Activated T-cell treated with anti-CD3 and anti-CD28 coated beads for 48 hours (primary cell): ENCODE measurements around the gene KRTAP5-7.

Experiments used
- DNase-seq: peaks from one replicate; pipeline ENCODE4 v3.0.0-alpha.2; 2020; ENCODE audit warnings: low read depth

Gene KRTAP5-7

DNA sequence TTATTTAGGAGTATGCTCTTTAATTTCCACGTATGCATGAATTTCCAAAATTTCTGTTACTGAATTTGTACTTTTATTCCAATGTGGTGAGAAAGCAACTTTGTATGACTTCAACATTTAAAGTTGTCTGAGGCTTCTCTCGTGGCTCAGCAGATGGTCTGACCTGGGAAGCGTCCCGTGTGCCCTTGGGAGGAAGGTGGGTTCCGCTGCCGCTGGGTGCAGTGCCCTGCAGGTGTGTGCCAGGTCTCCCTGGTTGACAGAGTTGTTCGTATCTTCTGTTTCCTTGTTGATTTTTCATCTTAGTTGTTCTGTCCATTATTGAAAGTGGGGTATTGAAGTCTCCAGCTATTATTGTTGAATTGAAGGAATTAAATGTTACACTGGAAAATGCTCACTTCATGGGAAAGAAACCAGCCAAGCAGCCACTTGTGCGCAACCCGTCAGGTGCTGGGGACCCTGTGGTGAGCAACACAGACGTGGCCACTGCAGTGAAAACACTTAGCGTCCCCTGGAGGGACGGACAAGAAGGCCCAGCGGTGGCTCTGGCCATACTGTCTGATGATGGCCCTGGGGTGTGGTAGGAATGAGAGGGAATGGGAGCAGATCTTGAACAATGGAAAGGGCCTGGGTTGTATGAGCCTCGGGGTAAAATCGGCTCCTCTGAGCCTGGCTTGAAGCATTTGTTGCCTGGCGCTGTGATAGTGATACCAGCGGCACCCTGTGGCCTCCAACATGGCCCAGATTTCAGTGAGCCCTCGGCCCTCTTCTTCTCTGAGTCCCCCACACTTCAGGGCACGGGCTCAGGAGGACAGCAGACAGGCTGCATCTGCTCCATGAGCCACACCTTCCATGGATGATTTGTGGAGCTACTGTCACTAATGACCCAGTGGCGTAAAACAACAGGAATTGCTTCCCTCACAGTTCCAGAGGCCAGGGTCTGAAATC is 31.5 kb upstream of the KRTAP5-7 start:
- no peak for DNase-seq

- no peak for DNase-seq
Measured at GRCh38 chr11:71496421-71496820, 30.6 kb upstream of the KRTAP5-7 start.

GRCh38 chr11:71498091-71498490 is 29.0 kb upstream of the KRTAP5-7 start:
- DNase-seq, result no peak

DNA sequence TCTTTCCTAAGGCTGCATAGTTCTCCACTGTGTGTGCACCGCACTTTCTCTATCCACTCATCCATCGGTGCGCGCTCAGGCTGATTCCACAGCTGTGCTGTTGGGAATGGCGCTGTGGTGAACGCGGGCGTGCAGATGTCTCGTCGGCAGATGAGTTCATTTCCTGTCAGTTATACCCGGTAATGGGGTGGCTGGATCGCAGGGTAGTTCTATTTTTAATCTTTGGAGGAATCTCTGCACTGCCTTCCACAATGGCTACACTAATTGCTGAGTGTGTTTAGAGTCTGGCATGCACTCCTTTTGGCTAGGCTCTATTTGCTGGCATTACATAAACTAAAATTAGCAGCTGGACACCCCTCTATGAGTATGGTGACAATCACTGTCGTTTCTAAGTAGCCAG is 27.9 kb upstream of the KRTAP5-7 start:
- no peak for DNase-seq

DNA sequence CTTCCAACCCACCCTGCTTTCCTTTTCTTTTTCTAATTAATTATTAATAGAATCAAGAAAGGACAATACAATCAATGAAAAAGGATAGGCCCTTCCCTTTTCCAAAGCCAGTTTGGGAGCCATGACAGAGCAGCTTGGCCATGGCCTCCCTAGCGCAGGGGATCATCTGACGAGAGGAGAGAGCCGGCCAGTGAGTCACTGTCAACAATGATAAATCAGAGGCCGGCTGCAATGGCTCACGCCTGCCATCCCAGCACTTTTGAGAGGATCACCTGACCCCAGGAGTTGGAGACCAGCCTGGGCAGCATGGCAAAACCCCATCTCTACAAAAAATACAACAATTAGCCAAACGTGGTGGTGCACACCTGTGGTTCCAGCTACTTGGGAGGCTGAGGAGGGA is 27.5 kb upstream of the KRTAP5-7 start:
- no peak for DNase-seq

DNA sequence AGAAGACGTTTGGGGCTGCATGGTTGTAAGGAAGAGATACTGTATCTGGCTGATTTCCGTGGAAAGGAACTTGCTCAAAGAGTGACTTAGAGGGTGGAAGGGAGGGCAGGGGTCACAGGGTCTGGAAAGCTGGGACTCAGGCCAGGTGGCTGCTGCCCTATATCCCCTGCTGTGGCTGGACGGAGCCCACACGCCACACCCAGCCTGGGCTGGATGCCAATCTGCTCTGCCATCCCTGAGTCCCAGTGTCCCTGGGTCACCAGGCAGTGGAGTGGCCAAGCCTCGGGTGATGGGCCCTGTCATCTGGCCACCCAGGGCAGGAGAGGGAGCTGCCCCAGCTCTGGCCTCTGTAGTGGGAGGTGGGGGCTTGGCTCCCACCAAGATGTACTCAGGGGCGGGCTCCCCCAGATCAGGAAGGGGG is 26.5 kb upstream of the KRTAP5-7 start:
- no peak for DNase-seq

DNA sequence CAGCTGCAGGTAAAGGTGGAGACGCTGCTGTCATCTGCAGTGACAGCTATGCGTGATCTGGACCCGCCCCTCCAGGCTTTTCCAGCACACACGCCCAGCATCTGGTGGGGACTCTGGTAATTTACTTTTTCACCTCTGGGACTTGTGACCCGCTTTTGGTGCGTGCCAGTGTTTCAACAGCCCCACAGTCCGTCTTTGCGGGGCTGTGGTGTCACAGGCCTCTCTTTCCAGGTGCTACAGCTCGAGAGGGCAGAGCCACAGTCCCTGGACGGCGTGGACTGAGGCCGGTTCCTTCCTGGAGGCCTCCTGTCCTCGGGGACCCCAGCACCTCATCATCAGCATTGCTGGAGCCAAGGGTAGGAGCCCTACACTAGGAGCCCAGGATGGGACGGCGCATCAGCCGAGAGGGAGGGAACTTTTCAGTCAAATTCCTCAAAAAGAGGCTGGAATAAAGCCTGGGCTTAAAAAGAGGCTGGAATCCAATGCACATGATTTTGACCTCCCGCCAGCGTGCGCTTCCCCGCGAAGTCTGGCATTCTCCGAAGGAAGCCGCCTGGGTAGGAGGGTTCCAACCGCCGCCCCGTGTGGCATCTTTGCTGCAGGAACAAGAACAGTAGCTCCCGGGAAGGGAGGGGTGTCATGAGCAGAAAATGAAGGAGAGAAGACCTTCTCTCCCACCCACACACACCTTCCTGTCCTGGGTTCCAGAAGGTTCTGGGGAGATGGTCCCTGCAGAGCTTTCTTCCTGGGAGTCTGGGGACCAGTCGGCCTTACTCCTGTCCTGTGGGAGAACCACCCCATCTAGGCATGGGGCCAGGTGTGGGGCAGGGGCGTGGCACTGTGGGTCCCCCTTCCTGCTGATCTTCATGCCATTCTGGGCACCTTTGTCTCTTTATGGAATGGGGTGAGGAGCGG is 25.7 kb upstream of the KRTAP5-7 start:
- DNase-seq, result no peak

DNA sequence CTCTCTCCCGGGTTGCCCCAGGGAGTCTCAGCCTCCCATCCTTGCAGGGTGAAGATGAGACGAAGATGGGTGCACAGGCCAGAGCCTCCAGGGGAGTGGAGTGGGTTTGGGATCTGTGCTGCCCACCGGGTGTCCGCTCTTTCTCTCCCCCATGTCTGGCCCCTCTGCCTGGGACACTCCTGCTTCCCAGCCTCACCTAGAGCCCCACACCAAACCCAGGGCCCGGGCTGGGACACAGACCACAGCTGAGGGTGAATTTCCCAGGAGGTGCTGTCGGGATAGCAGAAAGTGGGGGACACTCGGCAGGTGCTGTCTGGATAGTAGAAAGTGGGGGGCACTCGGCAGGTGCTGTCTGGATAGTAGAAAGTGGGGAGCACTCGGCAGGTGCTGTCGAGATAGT is 25.0 kb upstream of the KRTAP5-7 start:
- no peak for DNase-seq

DNA sequence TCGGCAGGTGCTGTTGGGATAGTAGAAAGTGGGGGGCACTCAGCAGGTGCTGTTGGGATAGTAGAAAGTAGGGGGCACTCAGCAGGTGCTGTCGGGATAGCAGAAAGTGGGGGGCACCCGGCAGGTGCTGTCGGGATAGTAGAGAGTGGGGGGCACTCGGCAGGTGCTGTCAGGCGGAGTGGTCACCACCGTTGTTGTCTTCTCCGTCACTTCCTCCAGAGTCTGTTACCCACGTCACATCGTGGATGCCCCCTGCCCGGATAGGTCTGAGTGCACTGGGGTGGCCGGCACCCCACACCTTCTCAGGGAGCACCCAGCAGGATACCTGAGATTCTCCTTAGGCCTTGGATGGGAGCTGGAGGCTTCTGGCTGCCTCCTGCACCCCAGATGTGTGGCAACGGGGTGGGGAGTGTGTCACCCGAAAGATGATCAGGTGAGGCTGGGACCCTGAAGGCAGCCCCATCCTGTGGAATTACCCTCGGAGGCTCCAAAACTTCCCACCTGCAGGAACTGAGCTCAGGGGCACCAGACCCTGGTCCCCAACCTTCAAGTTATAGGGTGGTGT is 24.1 kb upstream of the KRTAP5-7 start:
- DNase-seq, result no peak

DNA sequence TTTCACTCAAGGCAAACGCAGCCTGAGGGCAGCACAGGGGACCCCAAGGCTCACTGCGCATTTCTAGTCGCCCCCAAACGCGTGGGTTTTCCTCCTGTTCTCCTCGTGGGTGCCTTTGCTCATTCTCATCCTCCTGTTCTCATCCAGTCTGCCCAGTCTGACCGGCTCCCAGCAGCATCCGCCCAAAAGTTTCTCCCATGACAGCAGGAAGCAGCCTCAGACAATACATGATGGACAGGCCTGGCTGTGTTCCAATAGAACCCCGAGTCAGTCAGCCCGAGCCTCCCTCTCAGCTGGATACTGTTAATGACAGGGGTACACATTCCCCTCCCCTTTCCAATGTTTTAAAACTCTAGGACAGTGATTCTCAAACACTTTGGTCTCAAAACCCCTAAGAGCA is 22.5 kb upstream of the KRTAP5-7 start:
- DNase-seq, result no peak

DNA sequence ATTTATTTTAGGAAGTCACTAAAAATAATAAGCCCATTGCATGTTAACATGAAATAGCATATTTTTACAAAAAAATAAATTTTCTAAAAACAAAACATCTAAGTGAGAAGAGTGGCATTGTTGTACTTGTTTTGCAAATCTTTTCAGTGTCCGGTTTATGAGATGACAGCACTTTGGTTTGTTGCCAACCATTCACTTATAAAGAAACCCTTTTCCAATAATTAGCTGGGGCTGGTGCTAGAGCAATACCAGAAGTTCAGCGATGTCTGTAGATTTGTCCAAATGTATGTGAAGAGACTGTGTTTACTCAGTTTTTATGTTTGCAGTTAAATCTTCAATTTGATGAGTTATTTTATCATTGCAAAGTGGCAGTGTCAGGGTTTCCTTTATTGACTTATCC is 22.1 kb upstream of the KRTAP5-7 start:
- no peak for DNase-seq

GRCh38 chr11:71505781-71506180 is 21.3 kb upstream of the KRTAP5-7 start:
- DNase-seq, result no peak

DNA sequence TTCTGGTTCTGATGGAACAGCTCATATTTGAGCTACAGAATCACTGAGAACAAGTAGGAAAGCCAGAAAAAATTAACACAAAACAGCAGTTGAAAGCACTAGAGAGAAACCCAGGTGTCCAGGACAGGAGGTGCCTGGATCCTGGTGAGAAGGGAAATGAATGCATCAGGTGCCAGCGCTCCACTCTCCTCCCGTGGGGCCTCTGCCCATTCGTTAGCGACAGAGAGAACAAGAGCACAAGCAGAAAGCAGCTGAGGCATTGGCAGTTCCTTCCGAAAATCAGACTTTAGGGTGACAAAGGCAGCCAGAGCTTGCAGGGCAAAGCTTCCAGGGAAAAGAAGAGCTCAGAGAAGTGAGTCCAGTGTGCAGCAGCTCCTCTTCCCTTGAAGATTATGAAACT is 20.0 kb upstream of the KRTAP5-7 start:
- DNase-seq, result no peak

- no peak for DNase-seq
Measured at GRCh38 chr11:71518506-71519471, 8.3 kb upstream of the KRTAP5-7 start.

DNA sequence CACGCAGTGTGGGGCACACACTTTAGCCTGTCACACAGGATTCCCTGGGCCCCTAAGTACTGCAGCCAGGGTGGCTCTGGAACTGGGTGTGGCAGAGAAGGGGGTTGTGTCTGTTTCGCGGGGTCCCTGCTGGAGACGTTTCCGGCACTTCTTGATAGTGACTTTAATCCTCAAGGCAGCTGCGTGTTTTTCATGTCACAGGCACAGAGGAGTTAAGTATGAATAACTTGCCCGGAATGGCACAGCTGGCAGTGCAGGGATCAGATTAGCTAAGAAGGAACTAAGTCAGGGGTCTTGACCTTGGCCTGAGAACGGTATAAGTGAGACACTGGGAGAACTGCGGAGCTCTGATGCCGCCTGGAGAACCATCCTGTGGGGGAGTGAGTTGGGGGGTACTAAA is 7.5 kb upstream of the KRTAP5-7 start:
- DNase-seq, result no peak

GRCh38 chr11:71525188-71525937 is 1.7 kb upstream of the KRTAP5-7 start:
- no peak for DNase-seq

DNA sequence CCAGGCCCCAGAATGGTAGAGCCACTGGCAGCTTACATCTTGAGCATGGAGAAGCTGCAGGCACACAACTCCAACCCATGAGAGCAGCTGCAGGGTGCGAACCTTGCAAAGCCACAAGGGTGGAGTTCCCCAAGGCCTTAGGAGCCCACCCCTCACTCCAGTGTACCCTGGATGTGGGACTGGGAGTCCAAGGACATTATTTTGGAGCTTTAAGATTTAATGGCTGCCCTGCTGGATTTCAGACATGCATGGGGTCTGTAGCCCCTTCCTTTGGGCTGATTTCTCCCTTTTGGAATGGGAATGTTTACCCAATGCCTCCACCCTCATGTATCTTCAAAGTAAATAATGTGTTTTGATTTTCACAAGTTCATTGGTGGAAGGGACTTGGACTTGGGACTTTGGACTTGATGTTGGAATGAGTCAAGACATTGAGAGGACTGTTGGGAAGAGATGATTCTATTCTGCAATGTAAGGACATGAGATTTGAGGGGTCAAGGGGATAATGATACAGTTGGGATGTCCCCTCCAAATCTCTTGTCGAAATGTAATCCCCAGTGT is 1.1 kb upstream of the KRTAP5-7 start:
- no peak for DNase-seq

GRCh38 chr11:71527576-71528210 is 626 bp downstream of the KRTAP5-7 start:
- no peak for DNase-seq

GRCh38 chr11:71530602-71531001 is 3.5 kb downstream of the KRTAP5-7 start:
- no peak for DNase-seq
